ENCODE results near the gene HSPA4L. TPM values are rescaled to one million over a fixed set of nuclear protein-coding genes. Genes with fewer than 3 reads are reported as not detected.

The HSPA4L gene
- polyA plus RNA-seq = 135 and 136 TPM in 2 replicates

GRCh38 chr4:127782275-127783025, at the start of gene HSPA4L:
Gene HSPA4L, plus strand, starts transcription at chr4:127782322. Its CDS starts 229 bp downstream, at chr4:127782551.

GRCh38 chr4:127880763-127881562, 98.8 kb downstream of the HSPA4L start, which contains the start of gene PLK4:
Gene PLK4, plus strand, starts transcription at chr4:127880893. Its CDS starts 242 bp downstream, at chr4:127881135.

Other genes starting within 250 kb of the HSPA4L start
- gene INTU, start 149.4 kb upstream of the HSPA4L start, polyA plus RNA-seq = 10.2 and 10.6 TPM in 2 replicates
- gene SLC25A31, start 51.9 kb upstream of the HSPA4L start, polyA plus RNA-seq = 0.17 TPM in 1 of 2 replicates, not detected in the other
- 0.73 and 0.90 TPM in 2 replicates for gene PLK4, start 98.6 kb downstream of the HSPA4L start, polyA plus RNA-seq
- 40.2 and 47.7 TPM in 2 replicates for gene MFSD8, start 182.9 kb downstream of the HSPA4L start, polyA plus RNA-seq
- gene ABHD18, start 183.1 kb downstream of the HSPA4L start, polyA plus RNA-seq = 3.5 and 6.5 TPM in 2 replicates

Measured in Purkinje cell (primary cell).